IPS DF 6.9 (cell line): ENCODE measurements around the gene NCF2.

Experiments used
- DNase-seq: peaks from one replicate; pipeline ENCODE4 v3.0.0-alpha.2; 2013; ENCODE audit warnings: low read depth, low spot score
- H3K27ac ChIP-seq: one replicate; pipeline ENCODE4 v1.5.1; 2013; ENCODE audit warnings: low read length, control low read depth
- H3K27me3 ChIP-seq: 2 replicates; pipeline ENCODE4 v1.6.1; 2013; ENCODE audit warnings: mild to moderate bottlenecking, low read length; ENCODE audit not compliant: control insufficient read depth, insufficient read depth
- H3K36me3 ChIP-seq: 2 replicates; pipeline ENCODE4 v1.6.1; 2013; ENCODE audit warnings: low read length; ENCODE audit not compliant: control insufficient read depth, insufficient read depth
- H3K4me1 ChIP-seq: 2 replicates; pipeline ENCODE4 v1.6.1; 2013; ENCODE audit warnings: low read length; ENCODE audit not compliant: control insufficient read depth, insufficient read depth
- H3K4me3 ChIP-seq: 2 replicates; pipeline ENCODE4 v1.5.1; 2013; ENCODE audit warnings: mild to moderate bottlenecking, low read length
- H3K9me3 ChIP-seq: 2 replicates; pipeline ENCODE4 v1.6.1; 2013; ENCODE audit warnings: low read length, inconsistent platforms; ENCODE audit not compliant: control insufficient read depth, insufficient read depth
- WGBS: extraction: QIAGEN DNeasy Blood & Tissue Kit; methylation state at CpG from one replicate; pipeline ENCODE4 v1.1.7; 2013; ENCODE audit warnings: mixed read lengths, missing lambda C conversion rate; ENCODE audit not compliant: insufficient read length, insufficient coverage; 5-methylcytosine and 5-hydroxymethylcytosine counted together

NCF2 gene

DNA sequence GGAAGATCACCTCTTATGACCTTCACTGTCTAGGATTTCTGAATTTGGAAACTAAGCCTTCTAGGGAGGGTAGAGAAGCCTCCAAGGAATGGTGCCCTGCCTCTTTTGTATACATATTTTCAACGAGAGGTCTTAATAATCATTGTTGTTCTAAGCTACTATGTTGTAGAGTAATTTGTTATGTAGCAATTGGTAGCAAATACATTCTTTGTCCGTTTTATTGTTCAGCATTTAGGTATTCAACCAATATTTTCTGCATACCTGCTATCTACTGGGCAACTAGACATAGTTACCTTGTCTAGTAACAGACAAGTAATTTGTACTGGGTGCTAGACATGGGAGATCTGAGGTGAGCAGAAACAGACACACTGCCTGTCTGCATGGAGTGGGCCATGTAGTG is 20.8 kb upstream of the NCF2 start:
- H3K27me3 ChIP-seq, result no peaks in the 10 kb centered on the region
- no peak for DNase-seq
- H3K36me3 ChIP-seq, result no peaks in the 10 kb centered on the region
- H3K4me1 ChIP-seq, result no peaks in the 10 kb centered on the region
- H3K9me3 ChIP-seq, result no peaks in the 10 kb centered on the region
- no CpG with 5 or more reads among the region's 2 CpGs for WGBS
- H3K27ac ChIP-seq, result no peak overlapping the region
- no peak overlapping the region for H3K4me3 ChIP-seq

DNA sequence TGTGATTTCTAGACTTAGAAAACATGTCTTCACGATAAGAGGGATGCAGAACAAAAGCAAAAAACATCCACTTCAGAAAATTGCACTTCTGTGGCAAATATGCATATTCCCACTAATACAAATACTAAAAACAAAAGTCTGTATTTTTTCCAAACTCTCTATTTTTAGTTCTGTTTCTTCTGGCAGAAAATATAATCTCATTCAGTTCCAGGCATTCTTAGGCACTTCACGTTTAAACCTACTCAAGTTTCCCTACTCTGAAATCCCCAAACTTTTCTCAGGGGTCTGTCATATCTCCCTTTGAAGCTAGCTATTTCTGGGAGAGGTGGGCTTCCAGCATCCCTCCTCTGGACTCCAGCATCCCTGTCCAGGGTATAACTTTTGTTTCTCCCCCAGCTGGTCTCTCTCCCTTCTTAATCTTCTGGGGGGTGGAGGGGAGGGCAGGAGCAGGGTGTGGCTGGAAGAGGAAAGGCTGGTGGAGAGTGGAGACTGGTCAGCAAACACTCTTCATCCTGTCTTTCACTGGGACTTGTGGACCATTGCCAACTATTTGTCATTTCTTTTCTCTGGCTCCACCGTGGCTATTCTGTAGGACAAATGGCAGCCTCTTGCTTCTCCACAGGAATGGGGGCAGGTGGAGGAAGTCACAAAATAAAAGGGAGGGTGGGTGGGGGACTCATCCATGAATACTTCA is 19.6 kb upstream of the NCF2 start:
- Histone ChIP-seq H3K4me1 (no peaks in the 10 kb centered on the region), H3K27ac (no peak overlapping the region), H3K36me3 (no peaks in the 10 kb centered on the region), H3K9me3 (no peaks in the 10 kb centered on the region), H3K27me3 (no peaks in the 10 kb centered on the region), H3K4me3 (no peak overlapping the region)
- no peak for DNase-seq
- WGBS, result no CpG with 5 or more reads among the region's 3 CpGs

DNA sequence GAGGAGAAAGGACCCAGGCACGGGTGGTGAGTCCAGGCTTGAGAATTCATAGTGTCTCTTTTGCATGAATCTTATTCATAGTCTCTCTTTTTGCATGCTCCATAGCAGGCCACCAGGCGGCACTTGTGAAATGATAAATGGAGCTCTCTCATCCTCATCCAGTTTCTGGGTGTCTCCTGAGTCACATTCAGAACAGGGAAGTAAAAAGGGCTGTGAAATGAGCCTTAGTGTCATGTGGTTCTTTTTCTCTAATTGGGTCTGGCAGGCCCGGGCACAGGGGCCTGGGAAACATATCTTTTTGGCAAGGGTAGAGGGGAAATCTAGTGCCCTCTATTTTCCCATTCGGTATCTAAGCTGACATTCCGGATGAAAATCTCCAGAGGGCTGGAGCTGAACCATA is 19.1 kb upstream of the NCF2 start:
- Histone ChIP-seq H3K4me1 (no peaks in the 10 kb centered on the region), H3K4me3 (no peak overlapping the region), H3K36me3 (no peaks in the 10 kb centered on the region), H3K27me3 (no peaks in the 10 kb centered on the region), H3K9me3 (no peaks in the 10 kb centered on the region), H3K27ac (no peak overlapping the region)
- no peak for DNase-seq
- no CpG with 5 or more reads among the region's 5 CpGs for WGBS

DNA sequence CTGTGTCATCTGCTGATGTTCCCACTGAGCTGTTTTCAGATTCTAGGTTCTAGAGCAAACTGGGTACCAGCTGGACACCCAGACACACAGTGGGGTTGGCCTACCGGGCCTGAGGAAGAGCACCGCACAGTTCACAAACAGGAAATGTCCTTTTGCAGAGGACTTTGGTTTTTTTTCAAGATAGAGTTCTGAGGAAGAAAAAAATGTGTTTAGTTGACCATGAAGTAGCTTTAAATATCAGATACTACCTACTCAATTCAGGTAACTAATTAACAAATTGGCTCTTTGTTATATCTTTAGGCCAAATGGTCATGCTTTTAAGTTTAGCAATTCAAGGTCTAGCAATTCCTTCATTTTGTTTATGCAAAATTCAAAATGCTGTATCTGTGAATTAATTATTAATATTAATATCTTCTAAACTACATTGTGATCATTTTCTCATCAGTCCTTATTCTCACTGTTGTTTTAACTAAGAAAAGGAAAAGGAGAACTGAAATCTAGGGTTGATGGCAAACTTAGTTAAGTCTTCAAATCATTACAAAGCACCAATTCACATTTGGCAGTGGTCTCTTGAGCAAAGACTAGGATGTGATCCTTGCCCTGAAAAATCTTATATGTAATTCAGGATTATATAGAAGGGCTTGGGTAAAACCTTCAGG is 17.2 kb upstream of the NCF2 start:
- Histone ChIP-seq H3K36me3 (no peaks in the 10 kb centered on the region), H3K9me3 (no peaks in the 10 kb centered on the region), H3K27ac (no peak overlapping the region), H3K4me3 (no peak overlapping the region), H3K4me1 (no peaks in the 10 kb centered on the region), H3K27me3 (no peaks in the 10 kb centered on the region)
- DNase-seq, result no peak
- WGBS, result no CpG with 5 or more reads among the region's 2 CpGs

DNA sequence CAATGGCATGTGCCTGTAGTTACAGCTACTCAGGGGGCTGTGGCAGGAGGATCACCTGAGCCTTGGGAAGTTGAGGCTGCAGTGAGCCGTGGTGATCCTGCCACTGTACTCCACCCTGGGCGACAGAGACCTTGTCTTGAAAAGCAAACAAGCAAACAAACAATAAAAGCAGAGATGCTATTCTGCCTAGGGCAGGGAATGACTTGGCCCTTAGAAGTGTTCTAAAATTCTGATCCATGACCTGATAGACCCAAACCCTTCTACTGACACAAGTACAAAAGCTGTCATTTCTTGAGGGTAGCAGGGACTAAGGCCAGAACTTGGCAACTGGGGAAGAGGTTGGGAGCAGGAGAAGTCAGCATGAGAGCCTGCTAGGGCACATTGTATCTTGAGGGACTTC is 15.6 kb upstream of the NCF2 start:
- Histone ChIP-seq H3K9me3 (no peaks in the 10 kb centered on the region), H3K27me3 (no peaks in the 10 kb centered on the region), H3K27ac (no peak overlapping the region), H3K4me3 (no peak overlapping the region), H3K4me1 (no peaks in the 10 kb centered on the region), H3K36me3 (no peaks in the 10 kb centered on the region)
- no peak for DNase-seq
- no CpG with 5 or more reads among the region's 2 CpGs for WGBS

DNA sequence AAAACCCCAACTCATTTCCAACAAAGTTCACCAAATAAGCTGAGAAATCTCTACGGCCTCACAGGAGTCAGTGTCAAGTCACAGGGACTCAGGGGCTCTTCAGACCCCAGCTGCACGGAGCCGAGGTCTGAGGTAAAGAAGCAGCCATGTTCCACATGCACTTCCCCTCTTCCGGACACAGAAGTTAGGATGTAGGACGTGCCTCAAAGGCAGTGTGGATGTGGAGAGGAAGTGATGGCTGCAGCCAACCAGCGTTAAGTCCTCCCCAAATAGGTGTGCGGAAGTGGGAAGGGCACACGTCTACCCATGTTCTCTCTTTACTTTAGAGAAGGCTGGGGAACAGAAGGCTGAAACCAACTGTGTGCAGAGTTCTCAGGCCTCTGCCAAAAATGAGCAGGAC is 14.6 kb upstream of the NCF2 start:
- Histone ChIP-seq H3K27ac (no peak overlapping the region), H3K36me3 (no peaks in the 10 kb centered on the region), H3K27me3 (no peaks in the 10 kb centered on the region), H3K4me1 (no peaks in the 10 kb centered on the region), H3K9me3 (no peaks in the 10 kb centered on the region), H3K4me3 (no peak overlapping the region)
- no CpG with 5 or more reads among the region's 8 CpGs for WGBS
- no peak for DNase-seq

DNA sequence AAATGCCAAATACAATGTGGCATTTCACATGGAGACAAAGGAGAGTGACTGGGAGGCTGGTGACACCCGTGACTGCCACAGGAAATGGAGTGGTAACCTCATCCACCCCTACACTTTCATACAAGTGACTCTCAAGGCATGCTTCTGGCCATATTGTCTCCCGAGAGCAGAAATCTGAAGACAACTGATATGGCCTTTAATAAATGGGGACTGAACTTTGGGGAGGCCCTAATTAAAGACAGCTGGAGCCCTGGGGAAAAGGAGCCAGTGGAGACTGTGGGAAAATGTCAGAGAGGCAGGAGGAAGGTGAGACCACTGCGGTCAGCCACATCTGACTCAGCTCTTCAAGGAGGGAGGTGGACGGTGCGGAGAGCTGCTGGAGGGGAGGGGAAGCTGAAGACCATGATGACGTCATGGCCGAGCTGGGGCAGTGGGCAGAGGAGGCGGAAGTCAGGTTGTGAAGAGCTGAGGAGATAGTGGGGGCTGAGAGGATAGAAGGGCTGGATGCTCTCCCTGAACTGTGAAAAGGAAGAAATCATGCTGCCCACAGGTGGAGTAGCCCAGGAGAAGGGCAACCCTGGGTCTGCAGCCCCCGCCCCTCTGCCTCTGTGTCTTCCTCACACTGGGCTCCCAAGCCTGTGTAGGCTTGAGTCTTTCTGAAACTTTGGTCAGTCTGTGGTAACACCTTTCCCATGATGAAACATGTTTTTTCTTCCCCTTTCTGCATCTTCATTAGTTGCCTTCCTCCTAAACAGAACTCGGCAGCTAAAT is 14.0 kb upstream of the NCF2 start:
- Histone ChIP-seq H3K4me1 (no peaks in the 10 kb centered on the region), H3K9me3 (no peaks in the 10 kb centered on the region), H3K4me3 (no peak overlapping the region), H3K27ac (no peak overlapping the region), H3K27me3 (no peaks in the 10 kb centered on the region), H3K36me3 (no peaks in the 10 kb centered on the region)
- WGBS, result no CpG with 5 or more reads among the region's 10 CpGs
- no peak for DNase-seq

DNA sequence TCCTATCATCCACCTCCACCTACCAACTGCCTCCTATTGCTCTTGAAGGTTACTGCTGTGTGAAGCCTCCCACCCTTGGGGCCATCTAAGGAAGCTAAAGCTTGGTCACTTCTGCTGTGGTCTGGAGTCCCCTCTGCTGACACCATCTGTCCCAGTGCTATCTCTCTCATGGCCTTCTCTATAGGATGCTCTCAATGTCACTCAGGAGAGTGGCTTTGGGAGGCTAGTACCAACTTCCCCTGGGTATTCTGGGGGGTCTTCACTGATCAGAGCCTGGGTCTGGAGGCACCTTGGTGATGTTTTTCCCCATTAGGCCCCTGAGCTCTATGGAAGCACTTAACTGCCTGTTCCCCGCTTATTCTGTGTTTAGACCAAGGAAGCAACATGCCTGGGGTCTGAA is 12.3 kb upstream of the NCF2 start:
- Histone ChIP-seq H3K36me3 (no peaks in the 10 kb centered on the region), H3K27me3 (no peaks in the 10 kb centered on the region), H3K4me3 (no peak overlapping the region), H3K27ac (no peak overlapping the region), H3K4me1 (no peaks in the 10 kb centered on the region), H3K9me3 (no peaks in the 10 kb centered on the region)
- no peak for DNase-seq
- no CpG with 5 or more reads among the region's 1 CpG for WGBS

DNA sequence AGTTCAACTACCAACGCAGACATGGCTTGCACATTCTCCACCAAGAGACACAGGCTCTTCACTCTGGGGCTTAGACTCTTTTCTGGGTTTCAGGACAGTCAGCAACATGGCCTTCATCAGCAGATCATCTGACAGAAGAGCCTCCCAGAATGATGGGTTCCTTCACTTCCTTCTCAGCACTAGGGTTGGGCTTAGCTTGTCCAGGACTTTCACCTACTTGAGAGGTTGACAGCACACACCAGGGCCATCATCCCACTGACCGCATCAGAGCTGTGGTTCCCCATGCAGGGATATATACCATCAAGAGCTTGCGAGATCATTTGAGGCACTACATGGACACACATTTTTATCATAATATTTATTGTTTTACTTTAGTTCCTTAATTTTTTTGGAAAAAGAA is 10.4 kb upstream of the NCF2 start:
- no CpG with 5 or more reads among the region's 3 CpGs for WGBS
- Histone ChIP-seq H3K4me3 (no peak overlapping the region), H3K4me1 (no peaks in the 10 kb centered on the region), H3K9me3 (no peaks in the 10 kb centered on the region), H3K27ac (no peak overlapping the region), H3K27me3 (no peaks in the 10 kb centered on the region), H3K36me3 (no peaks in the 10 kb centered on the region)
- DNase-seq, result no peak

DNA sequence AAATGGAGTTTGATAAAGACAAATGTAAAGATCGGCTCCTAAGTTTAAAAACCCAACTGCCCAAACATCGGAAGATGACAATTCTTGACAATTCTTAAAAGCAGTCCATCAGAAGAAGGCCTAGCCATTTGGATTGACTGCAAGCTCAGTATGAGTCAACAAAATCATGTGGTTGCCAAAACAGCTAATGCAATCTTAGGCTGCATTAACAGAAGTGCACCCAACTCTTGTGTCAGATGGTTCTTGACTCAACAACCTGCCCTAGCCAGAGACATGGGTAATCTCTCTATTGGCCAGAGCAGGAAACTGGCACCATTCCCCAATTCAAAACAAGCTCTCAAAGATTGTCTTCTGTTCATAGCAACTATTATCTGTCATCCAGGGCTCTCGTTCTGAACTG is 9.9 kb upstream of the NCF2 start:
- no peak for DNase-seq
- Histone ChIP-seq H3K36me3 (no peaks in the 10 kb centered on the region), H3K27ac (no peak overlapping the region), H3K9me3 (no peaks in the 10 kb centered on the region), H3K27me3 (no peaks in the 10 kb centered on the region), H3K4me3 (no peak overlapping the region), H3K4me1 (no peaks in the 10 kb centered on the region)
- WGBS, result no CpG with 5 or more reads among the region's 3 CpGs
